ENCODE data around the gene PLA2R1.

DNA sequence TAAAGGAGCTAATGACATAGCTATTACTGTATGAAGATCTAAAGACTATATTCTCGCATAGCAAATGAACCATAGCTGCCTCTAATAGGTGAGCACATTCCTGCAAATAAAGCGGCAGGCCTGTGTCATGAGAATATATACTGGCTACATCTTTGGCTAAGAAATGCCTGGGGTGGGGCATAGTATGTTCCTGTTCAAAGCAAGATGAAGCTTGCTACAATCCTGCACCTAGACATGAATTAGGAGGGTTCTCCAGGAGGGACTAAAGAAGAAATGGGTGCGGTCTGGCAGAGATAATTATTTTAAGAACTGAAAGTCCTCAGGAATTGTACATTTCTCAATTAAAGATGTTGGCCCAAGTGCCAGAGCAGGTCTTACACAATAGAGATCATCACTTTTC lies 46.8 kb upstream of the PLA2R1 start:
- TF ChIP-seq, protein P1, sequence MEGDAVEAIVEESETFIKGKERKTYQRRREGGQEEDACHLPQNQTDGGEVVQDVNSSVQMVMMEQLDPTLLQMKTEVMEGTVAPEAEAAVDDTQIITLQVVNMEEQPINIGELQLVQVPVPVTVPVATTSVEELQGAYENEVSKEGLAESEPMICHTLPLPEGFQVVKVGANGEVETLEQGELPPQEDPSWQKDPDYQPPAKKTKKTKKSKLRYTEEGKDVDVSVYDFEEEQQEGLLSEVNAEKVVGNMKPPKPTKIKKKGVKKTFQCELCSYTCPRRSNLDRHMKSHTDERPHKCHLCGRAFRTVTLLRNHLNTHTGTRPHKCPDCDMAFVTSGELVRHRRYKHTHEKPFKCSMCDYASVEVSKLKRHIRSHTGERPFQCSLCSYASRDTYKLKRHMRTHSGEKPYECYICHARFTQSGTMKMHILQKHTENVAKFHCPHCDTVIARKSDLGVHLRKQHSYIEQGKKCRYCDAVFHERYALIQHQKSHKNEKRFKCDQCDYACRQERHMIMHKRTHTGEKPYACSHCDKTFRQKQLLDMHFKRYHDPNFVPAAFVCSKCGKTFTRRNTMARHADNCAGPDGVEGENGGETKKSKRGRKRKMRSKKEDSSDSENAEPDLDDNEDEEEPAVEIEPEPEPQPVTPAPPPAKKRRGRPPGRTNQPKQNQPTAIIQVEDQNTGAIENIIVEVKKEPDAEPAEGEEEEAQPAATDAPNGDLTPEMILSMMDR (IDR thresholded peaks at IDR 0.05), result no peak
- no peak for TF ChIP-seq POLR2A (IDR thresholded peaks at IDR 0.05)
